Activated naive CD4-positive, alpha-beta T cell treated with anti-CD3 and anti-CD28 coated beads, Interleukin-2, amount 50 U/mL, for 24 hours (primary cell): ENCODE measurements around the gene LRMDA.

Experiments
- H3K27ac Mint-ChIP-seq: one replicate; pipeline ENCODE4 v1.8.0; 2021; ENCODE audit warnings: mild to moderate bottlenecking, mixed read lengths
- H3K27me3 Mint-ChIP-seq: one replicate; pipeline ENCODE4 v1.8.0; 2021; ENCODE audit warnings: mixed read lengths
- H3K36me3 Mint-ChIP-seq: one replicate; pipeline ENCODE4 v1.8.0; 2021; ENCODE audit warnings: mixed read lengths
- H3K4me1 Mint-ChIP-seq: one replicate; pipeline ENCODE4 v1.8.0; 2021; ENCODE audit warnings: mixed read lengths
- H3K4me3 Mint-ChIP-seq: one replicate; pipeline ENCODE4 v1.8.0; 2021; ENCODE audit warnings: mild to moderate bottlenecking, mixed read lengths
- H3K9me3 Mint-ChIP-seq: one replicate; pipeline ENCODE4 v1.8.0; 2021; ENCODE audit warnings: mixed read lengths

Gene LRMDA

DNA sequence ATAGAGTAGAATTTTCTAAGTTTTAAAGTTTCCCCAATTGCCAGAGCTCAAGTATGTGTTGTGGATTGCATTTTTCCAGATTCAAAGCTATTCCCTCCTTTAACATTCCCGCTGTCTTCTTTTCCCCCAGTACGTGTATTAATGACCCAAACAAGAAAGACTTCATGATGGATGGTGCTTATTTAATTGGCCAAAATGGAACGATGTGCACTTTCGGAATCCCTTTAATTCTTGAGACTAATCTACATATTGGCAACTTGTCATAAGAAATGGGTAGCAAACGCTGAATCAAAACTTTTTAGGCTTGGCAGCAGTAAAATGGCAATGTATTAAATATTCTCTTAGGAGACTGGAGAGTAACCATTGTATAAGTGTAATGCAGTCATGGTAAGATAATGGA lies 753.2 kb downstream of the LRMDA start:
- Mint-ChIP-seq H3K27me3 (no peaks in the 10 kb centered on the region), H3K9me3 (no peaks in the 10 kb centered on the region), H3K4me1 (no peaks in the 10 kb centered on the region), H3K27ac (no peak overlapping the region), H3K4me3 (no peak overlapping the region), H3K36me3 (no peaks in the 10 kb centered on the region)

DNA sequence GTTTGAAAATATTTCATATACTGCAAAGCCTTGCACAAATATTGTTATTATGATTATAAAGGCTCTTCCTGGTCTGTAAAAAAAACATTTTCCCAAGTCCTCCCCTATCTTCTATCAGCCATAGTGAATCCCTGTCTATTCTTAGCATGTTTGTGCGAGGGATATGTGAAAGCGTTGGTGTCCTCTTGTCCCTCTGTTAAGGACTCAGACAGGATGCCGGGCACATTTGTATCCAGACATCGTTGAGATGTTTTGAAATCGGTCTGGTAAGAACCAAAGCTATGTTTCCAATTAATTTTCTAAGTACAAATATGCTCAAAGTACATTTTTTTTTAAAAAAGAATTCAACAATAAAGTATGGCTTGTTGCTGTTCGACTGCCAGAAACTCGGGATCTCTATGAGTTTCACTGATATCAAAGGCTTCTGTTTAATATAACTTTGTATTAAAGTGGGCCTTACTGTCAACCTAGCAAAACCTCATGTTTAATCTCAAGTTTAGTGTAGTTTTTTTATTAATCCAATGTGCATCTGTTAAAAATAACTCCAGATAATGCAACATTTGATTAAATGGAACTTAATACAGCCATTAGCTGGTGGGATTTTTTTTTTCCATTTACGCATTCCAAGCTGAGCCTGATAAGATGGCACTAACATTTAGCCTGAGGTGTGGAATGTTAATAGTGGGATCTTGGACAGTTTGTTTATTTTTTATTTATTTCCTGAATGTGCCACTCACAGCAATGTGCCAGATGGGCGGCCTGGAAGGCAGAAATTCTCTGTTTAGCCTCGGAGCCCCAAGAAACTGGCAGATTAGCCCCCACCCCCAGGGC lies 754.3 kb downstream of the LRMDA start:
- Mint-ChIP-seq H3K4me3 (no peak overlapping the region), H3K36me3 (no peaks in the 10 kb centered on the region), H3K9me3 (no peaks in the 10 kb centered on the region), H3K27me3 (no peaks in the 10 kb centered on the region), H3K27ac (no peak overlapping the region), H3K4me1 (no peaks in the 10 kb centered on the region)

GRCh38 chr10:76188216-76188615 lies 756.8 kb downstream of the LRMDA start:
- Mint-ChIP-seq H3K9me3 (no peaks in the 10 kb centered on the region), H3K27ac (no peak overlapping the region), H3K27me3 (no peaks in the 10 kb centered on the region), H3K4me3 (no peak overlapping the region), H3K36me3 (no peaks in the 10 kb centered on the region), H3K4me1 (no peaks in the 10 kb centered on the region)

GRCh38 chr10:76190634-76191270 lies 759.3 kb downstream of the LRMDA start:
- H3K27ac Mint-ChIP-seq, result no peak overlapping the region
- H3K9me3 Mint-ChIP-seq, result no peaks in the 10 kb centered on the region
- H3K36me3 Mint-ChIP-seq, result no peaks in the 10 kb centered on the region
- no peak overlapping the region for H3K4me3 Mint-ChIP-seq
- no peaks in the 10 kb centered on the region for H3K4me1 Mint-ChIP-seq
- H3K27me3 Mint-ChIP-seq, result no peaks in the 10 kb centered on the region

DNA sequence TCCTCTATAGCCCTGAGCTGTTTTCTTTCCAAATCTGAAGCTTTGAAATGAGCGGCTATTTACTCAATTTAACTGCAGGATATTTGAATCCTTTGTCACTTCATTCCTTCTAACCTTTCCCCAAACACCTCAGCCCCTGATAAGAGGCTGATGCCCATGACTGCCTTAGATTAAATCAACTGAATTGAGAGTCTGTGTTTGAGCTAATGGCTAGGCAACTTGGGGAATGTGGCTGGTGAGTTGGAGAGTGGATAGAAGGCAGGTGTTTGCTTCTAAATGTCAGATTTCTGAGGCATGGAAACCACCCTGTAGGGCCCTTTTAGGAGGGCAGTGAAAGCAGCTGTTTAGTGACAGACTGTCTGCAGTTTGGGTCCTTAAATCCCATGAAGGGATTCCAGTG lies 759.9 kb downstream of the LRMDA start:
- Mint-ChIP-seq H3K27me3 (no peaks in the 10 kb centered on the region), H3K36me3 (no peaks in the 10 kb centered on the region), H3K27ac (no peak overlapping the region), H3K4me1 (no peaks in the 10 kb centered on the region), H3K9me3 (no peaks in the 10 kb centered on the region), H3K4me3 (no peak overlapping the region)

DNA sequence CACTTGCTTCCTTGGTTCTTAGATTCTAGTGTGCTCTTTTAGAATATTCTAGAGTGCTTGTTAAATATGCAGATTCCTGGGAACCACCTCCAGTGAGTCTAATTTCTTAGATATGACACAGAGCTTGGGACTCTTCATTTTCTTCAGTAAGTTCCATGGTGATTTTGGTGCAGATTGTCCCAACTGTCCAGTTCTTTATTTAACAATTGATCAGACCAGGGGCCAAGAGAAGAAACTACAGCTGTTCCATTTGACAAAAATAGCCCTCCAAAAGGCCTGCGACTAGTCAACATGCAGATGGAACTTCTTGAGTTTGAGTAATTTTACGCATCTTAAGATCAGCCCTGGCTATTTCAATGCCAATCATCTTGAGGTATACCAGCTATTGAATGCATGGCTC lies 760.7 kb downstream of the LRMDA start:
- Mint-ChIP-seq H3K27me3 (no peaks in the 10 kb centered on the region), H3K9me3 (no peaks in the 10 kb centered on the region), H3K4me1 (no peaks in the 10 kb centered on the region), H3K36me3 (no peaks in the 10 kb centered on the region), H3K4me3 (no peak overlapping the region), H3K27ac (no peak overlapping the region)

DNA sequence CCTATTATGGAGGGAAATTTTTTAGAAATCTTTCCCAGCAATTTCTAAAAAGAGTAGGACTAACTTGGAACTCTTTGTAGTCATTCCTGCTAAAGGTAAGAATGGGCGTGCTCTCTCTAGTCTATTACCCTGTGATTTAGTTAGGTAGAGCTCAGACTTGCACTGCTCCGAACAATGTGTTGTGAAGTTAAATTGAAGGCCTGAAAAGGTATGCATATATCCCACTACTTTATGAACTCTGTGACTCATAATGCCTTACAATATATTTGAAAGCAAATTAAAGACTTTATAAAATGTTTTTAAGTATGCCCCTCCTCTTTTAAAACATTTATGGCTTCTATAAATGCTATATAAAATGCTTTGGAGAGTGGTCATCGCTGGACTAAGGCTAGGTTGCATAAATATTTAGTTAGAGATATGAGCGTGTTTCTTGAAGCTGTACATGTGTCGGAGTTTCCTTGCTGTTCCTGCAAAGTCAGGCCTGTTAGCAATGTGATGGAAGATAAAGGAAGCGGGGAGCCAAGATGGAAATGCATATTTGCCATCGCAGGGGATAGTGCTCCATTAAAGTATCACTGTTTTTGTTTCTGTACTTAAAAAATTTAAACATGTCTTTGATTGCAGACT lies 761.4 kb downstream of the LRMDA start:
- Mint-ChIP-seq H3K36me3 (no peaks in the 10 kb centered on the region), H3K4me1 (no peaks in the 10 kb centered on the region), H3K9me3 (no peaks in the 10 kb centered on the region), H3K27me3 (no peaks in the 10 kb centered on the region), H3K4me3 (no peak overlapping the region), H3K27ac (no peak overlapping the region)

GRCh38 chr10:76195654-76196390 lies 764.4 kb downstream of the LRMDA start:
- Mint-ChIP-seq H3K4me1 (no peaks in the 10 kb centered on the region), H3K4me3 (no peak overlapping the region), H3K36me3 (no peaks in the 10 kb centered on the region), H3K9me3 (no peaks in the 10 kb centered on the region), H3K27me3 (no peaks in the 10 kb centered on the region), H3K27ac (no peak overlapping the region)

DNA sequence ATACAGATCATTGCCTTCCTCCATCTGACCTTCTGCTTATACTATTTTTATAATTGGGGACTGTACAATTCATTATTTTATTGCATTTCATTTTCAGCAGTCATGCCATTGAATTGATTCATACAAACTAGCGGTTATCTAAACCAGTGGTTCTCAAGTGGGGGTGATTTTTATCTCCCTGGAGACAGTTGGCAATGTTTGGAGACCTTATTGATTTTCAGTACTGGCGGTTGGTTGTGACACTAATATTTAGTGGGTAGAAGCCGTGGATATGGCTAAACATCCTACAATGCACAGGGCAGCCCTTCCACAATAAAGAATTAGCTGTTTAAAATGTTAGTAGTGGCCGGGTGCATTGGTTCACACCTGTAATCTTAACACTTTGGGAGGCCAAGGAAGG lies 765.9 kb downstream of the LRMDA start:
- H3K27ac Mint-ChIP-seq, result no peak overlapping the region
- H3K27me3 Mint-ChIP-seq, result no peaks in the 10 kb centered on the region
- no peak overlapping the region for H3K4me3 Mint-ChIP-seq
- H3K9me3 Mint-ChIP-seq, result no peaks in the 10 kb centered on the region
- no peaks in the 10 kb centered on the region for H3K36me3 Mint-ChIP-seq
- no peaks in the 10 kb centered on the region for H3K4me1 Mint-ChIP-seq

GRCh38 chr10:76198287-76199035 lies 767.0 kb downstream of the LRMDA start:
- H3K9me3 Mint-ChIP-seq, result no peaks in the 10 kb centered on the region
- no peaks in the 10 kb centered on the region for H3K36me3 Mint-ChIP-seq
- no peak overlapping the region for H3K27ac Mint-ChIP-seq
- no peaks in the 10 kb centered on the region for H3K4me1 Mint-ChIP-seq
- H3K27me3 Mint-ChIP-seq, result no peaks in the 10 kb centered on the region
- no peak overlapping the region for H3K4me3 Mint-ChIP-seq

GRCh38 chr10:76201962-76202361 lies 770.5 kb downstream of the LRMDA start:
- no peaks in the 10 kb centered on the region for H3K36me3 Mint-ChIP-seq
- H3K27ac Mint-ChIP-seq, result no peak overlapping the region
- H3K27me3 Mint-ChIP-seq, result no peaks in the 10 kb centered on the region
- no peak overlapping the region for H3K4me3 Mint-ChIP-seq
- no peaks in the 10 kb centered on the region for H3K9me3 Mint-ChIP-seq
- H3K4me1 Mint-ChIP-seq, result no peaks in the 10 kb centered on the region

DNA sequence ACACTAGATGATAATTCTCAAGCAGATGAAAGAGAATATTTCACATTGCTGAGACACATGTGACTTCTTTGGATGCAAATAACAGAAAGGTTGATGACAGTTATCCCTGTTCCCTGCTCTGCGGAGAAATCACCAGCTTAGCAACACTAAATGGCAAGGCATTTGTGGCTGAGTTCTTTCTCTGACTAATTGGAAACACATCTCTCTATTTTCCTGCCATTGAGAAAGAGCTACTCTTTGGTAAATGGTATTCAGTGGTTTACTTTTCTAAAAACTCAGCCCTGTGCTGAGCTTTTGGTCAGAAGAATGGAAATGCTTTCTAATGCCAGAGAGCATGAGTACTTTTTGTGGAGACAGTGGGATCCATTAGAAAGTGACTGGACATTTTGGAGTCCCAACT lies 771.4 kb downstream of the LRMDA start:
- Mint-ChIP-seq H3K4me1 (no peaks in the 10 kb centered on the region), H3K27me3 (no peaks in the 10 kb centered on the region), H3K27ac (no peak overlapping the region), H3K9me3 (no peaks in the 10 kb centered on the region), H3K4me3 (no peak overlapping the region), H3K36me3 (no peaks in the 10 kb centered on the region)

DNA sequence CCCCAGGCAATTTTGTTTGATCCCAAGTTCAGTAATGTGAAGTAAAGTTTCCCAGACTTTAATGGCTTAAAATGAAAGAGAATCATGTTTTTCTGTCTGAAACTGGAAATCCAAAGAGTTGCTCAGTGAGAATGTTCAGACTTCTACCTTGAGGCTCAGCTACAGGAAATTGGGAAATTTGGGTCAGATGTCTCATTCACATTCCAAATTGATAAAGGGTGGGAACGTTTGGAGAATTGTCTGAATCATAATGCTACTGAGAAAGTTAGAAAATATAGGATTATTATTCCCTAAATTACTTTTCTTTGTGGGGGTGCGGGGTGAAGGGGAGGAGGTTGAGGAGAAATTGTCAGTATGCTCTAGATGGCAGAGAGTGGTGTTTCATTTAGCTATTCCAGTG lies 773.9 kb downstream of the LRMDA start:
- Mint-ChIP-seq H3K4me3 (no peak overlapping the region), H3K36me3 (no peaks in the 10 kb centered on the region), H3K27ac (no peak overlapping the region), H3K9me3 (no peaks in the 10 kb centered on the region), H3K4me1 (no peaks in the 10 kb centered on the region), H3K27me3 (no peaks in the 10 kb centered on the region)

GRCh38 chr10:76206797-76207352 lies 775.5 kb downstream of the LRMDA start:
- Mint-ChIP-seq H3K9me3 (peaks cover 5% of the 10 kb centered on the region), H3K4me1 (no peaks in the 10 kb centered on the region), H3K4me3 (no peak overlapping the region), H3K27me3 (no peaks in the 10 kb centered on the region), H3K27ac (no peak overlapping the region), H3K36me3 (no peaks in the 10 kb centered on the region)

- no peak overlapping the region for H3K4me3 Mint-ChIP-seq
- no peak overlapping the region for H3K27ac Mint-ChIP-seq
- H3K36me3 Mint-ChIP-seq, result no peaks in the 10 kb centered on the region
- no peaks in the 10 kb centered on the region for H3K27me3 Mint-ChIP-seq
- H3K4me1 Mint-ChIP-seq, result no peaks in the 10 kb centered on the region
- peaks cover 5% of the 10 kb centered on the region for H3K9me3 Mint-ChIP-seq
These were observed 777.7 kb downstream of the LRMDA start for GRCh38 chr10:76209135-76209534.
